Endothelial cell of umbilical vein (primary cell): ENCODE results near the gene RAB11FIP3. TPM values are rescaled to one million over a fixed set of nuclear protein-coding genes. Genes with fewer than 3 reads are reported as not detected.

Source experiments
- BruUV-seq: library from RNA; stranded (reverse); fragments of 400-500 nt; replicated peaks from 2 replicates; lab custom pipeline; 2021; lab: Mats Ljungman, UMichigan
- CTCF ChIA-PET: fragments of 300-600, 350-600 bp; sonication (Branson Sonifier 250); formaldehyde crosslinking; loops from one replicate; lab custom pipeline; 2021; ENCODE audit warnings: antibody characterized with exemption, inconsistent platforms; lab: Charles Lee
- POLR2A ChIA-PET: fragments of 300-600, 350-600 bp; sonication (Branson Sonifier 250); formaldehyde crosslinking; loops from one replicate; lab custom pipeline; 2021; ENCODE audit warnings: antibody characterized with exemption, inconsistent platforms; lab: Charles Lee
- DNase-seq: peaks from one replicate; pipeline ENCODE4 v3.0.0-alpha.2; 2011; ENCODE audit warnings: low read depth, low spot score
- FAIRE-seq: peaks from 2 replicates; lab custom pipeline; 2011; peaks lifted over from hg19 to GRCh38; lab: Jason Lieb, UNC
- H2AFZ ChIP-seq: 2 replicates; pipeline ENCODE4 v1.6.0; 2012; ENCODE audit warnings: low read depth, low read length, control low read depth, inconsistent platforms
- H3K27ac ChIP-seq: 2 replicates; pipeline ENCODE4 v1.5.1; 2011; ENCODE audit warnings: low read depth, mild to moderate bottlenecking, control low read depth, low read length, moderate library complexity; ENCODE audit not compliant: insufficient read depth
- H3K27me3 ChIP-seq, 2 experiments: 2 replicates each; pipeline versions ENCODE4 v1.6.0 to v1.6.1; 2011; ENCODE audit warnings: low read length in 2 of 2, mixed read lengths in 1 of 2; ENCODE audit not compliant: control insufficient read depth in 2 of 2, insufficient read depth in 2 of 2
- H3K36me3 ChIP-seq, 2 experiments: 2 replicates in 1 of 2; 3 replicates in 1 of 2; pipeline ENCODE4 v1.5.1; 2011; ENCODE audit warnings: low read length in 2 of 2, mild to moderate bottlenecking in 1 of 2, moderate library complexity in 1 of 2; ENCODE audit not compliant: control insufficient read depth in 2 of 2, insufficient read depth in 2 of 2; ENCODE audit errors: extremely low read depth in 1 of 2
- H3K4me1 ChIP-seq: 3 replicates; pipeline ENCODE4 v1.5.1; 2011; ENCODE audit warnings: mild to moderate bottlenecking, low read length; ENCODE audit not compliant: control insufficient read depth, insufficient read depth; ENCODE audit errors: extremely low read depth
- H3K4me2 ChIP-seq: 2 replicates; pipeline ENCODE4 v1.6.1; 2011; ENCODE audit warnings: low read length, control low read depth, mixed read lengths; ENCODE audit not compliant: insufficient read depth
- H3K4me3 ChIP-seq, 3 experiments: fragments of 200-600 bp in 1 of 3; sonication (generic), shearing (Covaris generic) in 1 of 3; replicated peaks in 1 of 3; 2 replicates each; pipeline ENCODE4 v1.5.1; 2011 to 2016; ENCODE audit warnings: control low read depth in 3 of 3, low read length in 3 of 3, mild to moderate bottlenecking in 2 of 3, inconsistent platforms in 1 of 3, low read depth in 1 of 3, moderate library complexity in 1 of 3; ENCODE audit not compliant: insufficient read depth in 1 of 3
- H3K79me2 ChIP-seq: 2 replicates; pipeline ENCODE4 v1.6.0; 2012; ENCODE audit warnings: low read length, inconsistent platforms; ENCODE audit not compliant: control insufficient read depth, insufficient read depth
- H3K9ac ChIP-seq: replicated peaks from 2 replicates; pipeline ENCODE3; 2011; ENCODE audit warnings: low read length, control low read depth; ENCODE audit not compliant: insufficient read depth; ENCODE audit errors: extremely low read depth
- H3K9me1 ChIP-seq: replicated peaks from 3 replicates; pipeline ENCODE4 v1.6.0; 2011; ENCODE audit warnings: mild to moderate bottlenecking, low read length; ENCODE audit not compliant: control insufficient read depth, insufficient read depth; ENCODE audit errors: extremely low read depth
- H3K9me3 ChIP-seq: replicated peaks from 2 replicates; pipeline ENCODE4 v1.5.1; 2012; ENCODE audit warnings: low read length, inconsistent platforms; ENCODE audit not compliant: control insufficient read depth, insufficient read depth
- H4K20me1 ChIP-seq: replicated peaks from 2 replicates; pipeline ENCODE3; 2011; ENCODE audit warnings: mild to moderate bottlenecking, low read length; ENCODE audit not compliant: control insufficient read depth, insufficient read depth; ENCODE audit errors: extremely low read depth
- EZH2 ChIP-seq: IDR thresholded peaks from 2 replicates; pipeline ENCODE4 v1.6.1; 2012; ENCODE audit warnings: borderline replicate concordance, low read depth, mild to moderate bottlenecking, moderate library complexity, low read length, inconsistent platforms; ENCODE audit not compliant: severe bottlenecking
- FOS ChIP-seq: IDR thresholded peaks from 2 replicates; pipeline ENCODE4 v1.6.1; 2011; ENCODE audit warnings: mild to moderate bottlenecking, low read length, moderate library complexity, borderline replicate concordance; ENCODE audit not compliant: insufficient read depth
- GATA2 ChIP-seq: IDR thresholded peaks from 2 replicates; pipeline ENCODE4 v1.7.0; 2011; ENCODE audit warnings: low read depth, mild to moderate bottlenecking, moderate library complexity, mixed read lengths, low read length; ENCODE audit not compliant: insufficient read length, insufficient read depth
- JUN ChIP-seq: IDR thresholded peaks from 2 replicates; pipeline ENCODE4 v1.6.1; 2011; ENCODE audit warnings: borderline replicate concordance, low read depth; ENCODE audit not compliant: insufficient read length, insufficient read depth
- MYC ChIP-seq: IDR thresholded peaks from one replicate; pipeline ENCODE4 v1.6.1; 2011; ENCODE audit warnings: mild to moderate bottlenecking, low read depth, low read length
- POLR2A ChIP-seq: IDR thresholded peaks from 2 replicates; pipeline ENCODE4 v1.6.1; 2012; ENCODE audit warnings: low read depth, mild to moderate bottlenecking, control low read depth, low read length
- POLR2AphosphoS5 ChIP-seq: IDR thresholded peaks from 2 replicates; pipeline ENCODE4 v1.6.1; 2012; ENCODE audit warnings: low read depth, mild to moderate bottlenecking, control low read depth, low read length, moderate library complexity; ENCODE audit not compliant: insufficient read depth
- dilution Hi-C: fragments of 300-500 bp; cut with MboI; formaldehyde crosslinking; loops from one replicate; pipeline ENCODE4 v1.15.0; 2019; ENCODE audit warnings: low sequenced_read_pairs; ENCODE audit not compliant: extremely low pct_ligation_motif_present
- intact Hi-C: fragments of 100-400 bp; cut with micrococcal nuclease; formaldehyde crosslinking; loops from one replicate; pipeline ENCODE4 v1.10.0; 2022
- polyA plus RNA-seq, 4 experiments: library from polyadenylated mRNA; depleted of rRNA in 3 of 4; stranded (reverse) in 3 of 4; unstranded in 1 of 4; fragments of >200 nt; gene quantifications; 2 replicates each; pipeline versions ENCODE4 v1.2.1 to v1.2.3, GENCODE V29; 2011 to 2012; ENCODE audit warnings: missing spikeins in 1 of 4
- total RNA-seq: library from RNA; stranded (reverse); gene quantifications from 2 replicates; pipeline ENCODE4 v1.2.3, GENCODE V29; 2021
- TF ChIP-seq, protein P1 (sequence below): IDR thresholded peaks from 2 replicates; pipeline ENCODE4 v1.6.1; 2011; ENCODE audit not compliant: insufficient read depth, insufficient read length
- TF ChIP-seq, protein P2 (sequence below), 2 donors: IDR thresholded peaks; 1 replicate in 1 of 2; 2 replicates in 1 of 2; pipeline ENCODE4 v1.5.1; 2011; ENCODE audit warnings: low read length in 2 of 2, mild to moderate bottlenecking in 2 of 2, moderate library complexity in 2 of 2, control low read depth in 1 of 2, inconsistent platforms in 1 of 2, low read depth in 1 of 2; ENCODE audit not compliant: insufficient read depth in 1 of 2; ENCODE audit errors: extremely low read depth in 1 of 2

RAB11FIP3 gene
- total and polyA plus RNA-seq, 2 donors (not counting 3 experiments of a cell fraction or from before 2014, with no cell fraction given) = 20.5 to 75.9 TPM

DNA sequence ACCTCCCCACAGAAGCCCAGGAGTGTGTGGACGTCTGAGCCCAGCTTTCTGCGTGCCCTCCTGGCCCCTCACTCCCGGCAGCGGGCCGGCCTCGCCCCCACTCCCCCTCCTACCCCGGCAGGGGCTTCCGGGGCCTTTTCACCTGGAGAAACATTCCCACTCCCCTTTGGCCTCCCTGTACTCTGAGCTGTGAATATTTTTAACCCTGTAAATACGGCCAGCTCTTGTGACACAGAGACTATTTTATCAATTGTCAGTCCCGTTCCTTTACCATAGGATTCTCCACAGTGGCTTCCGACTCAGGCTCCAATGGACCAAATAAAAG is 128.8 kb downstream of the RAB11FIP3 start:
- H3K4me1 ChIP-seq = peaks cover 6% of the 10 kb centered on the region
- intact Hi-C loops = no loop called here
- ChIA-PET POLR2A (no interaction called here), CTCF (interaction anchor here (0.7 to 2.8 kb wide), 4 partner anchors 10 to 25 kb away, joined by 3 to 9 read pairs (median 4); partner anchors contain the start of gene NHLRC4)
- DNase-seq (no peak), FAIRE-seq (peak; percentile 73)
- H3K4me3 ChIP-seq = no peak overlapping the region
- dilution Hi-C loops = no loop called here
- no peaks in the 10 kb centered on the region for H3K9me3 ChIP-seq
- no peak for TF ChIP-seq EZH2
- TF ChIP-seq FOS = no peak
- TF ChIP-seq, protein P1, sequence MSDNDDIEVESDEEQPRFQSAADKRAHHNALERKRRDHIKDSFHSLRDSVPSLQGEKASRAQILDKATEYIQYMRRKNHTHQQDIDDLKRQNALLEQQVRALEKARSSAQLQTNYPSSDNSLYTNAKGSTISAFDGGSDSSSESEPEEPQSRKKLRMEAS = no peak
- no peak for TF ChIP-seq MYC
- no peak for TF ChIP-seq POLR2AphosphoS5
- no peak for TF ChIP-seq JUN
- no peak for TF ChIP-seq GATA2
- TF ChIP-seq POLR2A = no peak
- TF ChIP-seq, protein P2, sequence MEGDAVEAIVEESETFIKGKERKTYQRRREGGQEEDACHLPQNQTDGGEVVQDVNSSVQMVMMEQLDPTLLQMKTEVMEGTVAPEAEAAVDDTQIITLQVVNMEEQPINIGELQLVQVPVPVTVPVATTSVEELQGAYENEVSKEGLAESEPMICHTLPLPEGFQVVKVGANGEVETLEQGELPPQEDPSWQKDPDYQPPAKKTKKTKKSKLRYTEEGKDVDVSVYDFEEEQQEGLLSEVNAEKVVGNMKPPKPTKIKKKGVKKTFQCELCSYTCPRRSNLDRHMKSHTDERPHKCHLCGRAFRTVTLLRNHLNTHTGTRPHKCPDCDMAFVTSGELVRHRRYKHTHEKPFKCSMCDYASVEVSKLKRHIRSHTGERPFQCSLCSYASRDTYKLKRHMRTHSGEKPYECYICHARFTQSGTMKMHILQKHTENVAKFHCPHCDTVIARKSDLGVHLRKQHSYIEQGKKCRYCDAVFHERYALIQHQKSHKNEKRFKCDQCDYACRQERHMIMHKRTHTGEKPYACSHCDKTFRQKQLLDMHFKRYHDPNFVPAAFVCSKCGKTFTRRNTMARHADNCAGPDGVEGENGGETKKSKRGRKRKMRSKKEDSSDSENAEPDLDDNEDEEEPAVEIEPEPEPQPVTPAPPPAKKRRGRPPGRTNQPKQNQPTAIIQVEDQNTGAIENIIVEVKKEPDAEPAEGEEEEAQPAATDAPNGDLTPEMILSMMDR (IDR thresholded peaks at IDR 0.05; ENCODE audit: extremely low read depth in 1 of 2, insufficient read depth in 1 of 2, low read depth in 1 of 2, low read length in 2 of 2) = no peak
- BruUV-seq = no TSS peak
- H3K27me3 ChIP-seq = peaks cover 2 to 3% of the 10 kb centered on the region in 2 experiments
- no peaks in the 10 kb centered on the region for H3K9me1 ChIP-seq
- no peak overlapping the region for H2AFZ ChIP-seq
- H3K27ac ChIP-seq = no peak overlapping the region
- H4K20me1 ChIP-seq = no peaks in the 10 kb centered on the region
- peaks cover 0 to 11% of the 10 kb centered on the region in 2 experiments for H3K36me3 ChIP-seq
- H3K9ac ChIP-seq = no peak overlapping the region
- no peaks in the 10 kb centered on the region for H3K79me2 ChIP-seq
- H3K4me2 ChIP-seq = no peak overlapping the region
